ENCODE data around the gene DNAI1. TPM values are rescaled to one million over a fixed set of nuclear protein-coding genes. Genes with fewer than 3 reads are reported as not detected.

The DNAI1 gene
- total and polyA plus RNA-seq, 2 of the 13 experiments (the other 11 are each of a cell fraction or from before 2014, with no cell fraction given) = not detected

GRCh38 chr9:34458013-34458958, at the start of gene DNAI1, which contains the start of gene FAM219A (continued):
- TF ChIP-seq ZNF704 (CRISPR knock-in tag; IDR thresholded peaks at IDR 0.05; ENCODE audit: borderline replicate concordance) (no peak), CEBPB (IDR thresholded peaks at IDR 0.05; ENCODE audit: borderline replicate concordance, low read depth, low read length) (no peak), TMF1 (CRISPR knock-in tag; IDR thresholded peaks at IDR 0.05; ENCODE audit: low read depth) (0 out of 2 replicates have a peak, but pooled peaks have one; percentile 42), ZNF513 (CRISPR knock-in tag; conservative IDR thresholded peaks at IDR 0.05) (no peak), ZBED4 (CRISPR knock-in tag; IDR thresholded peaks at IDR 0.05; ENCODE audit: borderline replicate concordance) (no peak), ZNF883 (CRISPR knock-in tag; IDR thresholded peaks at IDR 0.05; ENCODE audit: not compliant biosample characterization) (peak; percentile 26), ZNF777 (CRISPR knock-in tag; IDR thresholded peaks at IDR 0.05) (0 out of 2 replicates have a peak, but pooled peaks have one; percentile 9), ATM (IDR thresholded peaks at IDR 0.05; ENCODE audit: borderline replicate concordance) (no peak), ZSCAN21 (CRISPR knock-in tag; IDR thresholded peaks at IDR 0.05; ENCODE audit: borderline replicate concordance) (no peak), ZNF362 (CRISPR knock-in tag; IDR thresholded peaks at IDR 0.05; ENCODE audit: borderline replicate concordance) (no peak), ELF1 (CRISPR knock-in tag; IDR thresholded peaks at IDR 0.05) (peak; percentile 99), RFX5 (IDR thresholded peaks at IDR 0.05; ENCODE audit: low read depth, low read length) (no peak; the same call in 1 of the 2 replicates), ZNF326 (CRISPR knock-in tag; IDR thresholded peaks at IDR 0.05; ENCODE audit: borderline replicate concordance) (no peak), TBX3 (IDR thresholded peaks at IDR 0.05; ENCODE audit: borderline replicate concordance) (no peak), GRHL1 (CRISPR knock-in tag; conservative IDR thresholded peaks at IDR 0.05) (no peak), ZNF572 (CRISPR knock-in tag; IDR thresholded peaks at IDR 0.05) (no peak), ZNF367 (CRISPR knock-in tag; IDR thresholded peaks at IDR 0.05; ENCODE audit: borderline replicate concordance) (no peak), ZBTB42 (CRISPR knock-in tag; IDR thresholded peaks at IDR 0.05) (no peak)

Measured in HepG2 (cell line).